GM21723 (cell line): ENCODE measurements around the gene SYT14.
"Not testable (repeated sequence)": the region's sequence is repeated elsewhere in the genome, so short reads cannot be mapped to it uniquely, and the experiment has no call there.

Source experiments
- ATAC-seq: cut with Tn5 transposase; IDR thresholded peaks from one replicate; pipeline ENCODE4 v1.9.1; 2021; ENCODE audit warnings: mild to moderate bottlenecking, moderate library complexity; ENCODE audit not compliant: unreplicated experiment

The SYT14 gene

GRCh38 chr1:209937996-209938959, at the start of gene SYT14:
TSS of gene SYT14 (plus strand) at chr1:209938217. CDS start at chr1:209938265, 48 bp downstream.
- peak; percentile 21 for ATAC-seq

- ATAC-seq, result not testable (repeated sequence)
Measured at GRCh38 chr1:209888291-209889076, 49.5 kb upstream of the SYT14 start.

- ATAC-seq, result no peak
Measured at GRCh38 chr1:209889077-209889418, 49.0 kb upstream of the SYT14 start.

- no peak for ATAC-seq
Measured at GRCh38 chr1:209890641-209891330, 47.2 kb upstream of the SYT14 start.

GRCh38 chr1:209893751-209894150, 44.3 kb upstream of the SYT14 start:
- no peak for ATAC-seq

GRCh38 chr1:209895709-209896108, 42.3 kb upstream of the SYT14 start:
- no peak for ATAC-seq

GRCh38 chr1:209896346-209896745, 41.7 kb upstream of the SYT14 start:
- no peak for ATAC-seq

GRCh38 chr1:209898271-209898670, 39.7 kb upstream of the SYT14 start:
- ATAC-seq, result not testable (repeated sequence)

- not testable (repeated sequence) for ATAC-seq
Measured at GRCh38 chr1:209898851-209899250, 39.2 kb upstream of the SYT14 start.

- no peak for ATAC-seq
Measured at GRCh38 chr1:209899948-209900347, 38.1 kb upstream of the SYT14 start.

- no peak for ATAC-seq
Measured at GRCh38 chr1:209900734-209901133, 37.3 kb upstream of the SYT14 start.

- no peak for ATAC-seq
Measured at GRCh38 chr1:209901211-209901610, 36.8 kb upstream of the SYT14 start.

- ATAC-seq, result not testable (repeated sequence)
Measured at GRCh38 chr1:209904774-209905173, 33.2 kb upstream of the SYT14 start.

GRCh38 chr1:209911746-209912145, 26.3 kb upstream of the SYT14 start:
- ATAC-seq, result no peak

GRCh38 chr1:209912306-209912705, 25.7 kb upstream of the SYT14 start:
- no peak for ATAC-seq

GRCh38 chr1:209919637-209920036, 18.4 kb upstream of the SYT14 start:
- ATAC-seq, result not testable (repeated sequence)

GRCh38 chr1:209920844-209921243, 17.2 kb upstream of the SYT14 start:
- no peak for ATAC-seq

- no peak for ATAC-seq
Measured at GRCh38 chr1:209924390-209924789, 13.6 kb upstream of the SYT14 start.

GRCh38 chr1:209926045-209926444, 12.0 kb upstream of the SYT14 start:
- no peak for ATAC-seq

GRCh38 chr1:209927466-209927865, 10.6 kb upstream of the SYT14 start:
- no peak for ATAC-seq

GRCh38 chr1:209929751-209930150, 8.3 kb upstream of the SYT14 start:
- no peak for ATAC-seq
